HUDEP-2 (cell line): ENCODE results near the gene FMO4.
A peak's percentile ranks its signal among the peaks of the same experiment; 100 is the strongest.
"Not testable (repeated sequence)": the region's sequence is repeated elsewhere in the genome, so short reads cannot be mapped to it uniquely, and the experiment has no call there.

Source experiments
- DNase-seq, 76 experiments: peaks; one replicate each; lab custom pipeline; 2025; ENCODE audit not compliant: unreplicated experiment in 76 of 76; lab: John Stamatoyannopoulos, UW

The FMO4 gene

GRCh38 chr1:171313835-171314320 is at the start of gene FMO4:
Gene FMO4 (plus strand): TSS chr1:171314183. CDS start chr1:171319826, 5,643 bp downstream.
- peak in 74 of 76 experiments; percentile 3 to 94 (median 84) for DNase-seq

GRCh38 chr1:171265686-171266085 is 48.3 kb upstream of the FMO4 start:
- no peak for DNase-seq

GRCh38 chr1:171266930-171267329 is 47.1 kb upstream of the FMO4 start:
- no peak for DNase-seq

- DNase-seq = no peak
These were observed 46.6 kb upstream of the FMO4 start for GRCh38 chr1:171267391-171267790.

- DNase-seq = no peak
These were observed 43.2 kb upstream of the FMO4 start for GRCh38 chr1:171270806-171271205.

GRCh38 chr1:171277534-171277933 is 36.4 kb upstream of the FMO4 start:
- no peak for DNase-seq

GRCh38 chr1:171279234-171279633 is 34.7 kb upstream of the FMO4 start:
- DNase-seq = no peak

- DNase-seq = no peak
These were observed 34.3 kb upstream of the FMO4 start for GRCh38 chr1:171279678-171280077.

GRCh38 chr1:171280599-171280998 is 33.4 kb upstream of the FMO4 start:
- no peak for DNase-seq

- no peak for DNase-seq
These were observed 27.8 kb upstream of the FMO4 start for GRCh38 chr1:171286032-171286705.

- DNase-seq = no peak
These were observed 23.4 kb upstream of the FMO4 start for GRCh38 chr1:171290621-171291020.

GRCh38 chr1:171292799-171293198 is 21.2 kb upstream of the FMO4 start:
- no peak for DNase-seq

- not testable (repeated sequence) for DNase-seq
These were observed 18.6 kb upstream of the FMO4 start for GRCh38 chr1:171295383-171295782.

GRCh38 chr1:171295821-171296220 is 18.2 kb upstream of the FMO4 start:
- DNase-seq = no peak

- DNase-seq = no peak
These were observed 17.1 kb upstream of the FMO4 start for GRCh38 chr1:171296897-171297296.

GRCh38 chr1:171298696-171299095 is 15.3 kb upstream of the FMO4 start:
- DNase-seq = no peak

GRCh38 chr1:171299342-171299741 is 14.6 kb upstream of the FMO4 start:
- DNase-seq = no peak

- DNase-seq = no peak
These were observed 13.6 kb upstream of the FMO4 start for GRCh38 chr1:171300401-171300800.

GRCh38 chr1:171310661-171311087 is 3.3 kb upstream of the FMO4 start:
- DNase-seq = no peak

- no peak for DNase-seq
These were observed 2.0 kb upstream of the FMO4 start for GRCh38 chr1:171311771-171312558.

- peak in 1 of 76 experiments; percentile 11 for DNase-seq
These were observed 606 bp upstream of the FMO4 start for GRCh38 chr1:171313319-171313834.

GRCh38 chr1:171329251-171329650 is 15.3 kb downstream of the FMO4 start:
- no peak for DNase-seq
